HG02943 (cell line): ENCODE results near the gene ERN1.
"Not testable (repeated sequence)": the region's sequence is repeated elsewhere in the genome, so short reads cannot be mapped to it uniquely, and the experiment has no call there.

Experiments used
- ATAC-seq: cut with Tn5 transposase; IDR thresholded peaks from one replicate; pipeline ENCODE4 v1.9.1; 2021; ENCODE audit warnings: mild to moderate bottlenecking, low read depth, moderate library complexity; ENCODE audit not compliant: unreplicated experiment

The ERN1 gene

DNA sequence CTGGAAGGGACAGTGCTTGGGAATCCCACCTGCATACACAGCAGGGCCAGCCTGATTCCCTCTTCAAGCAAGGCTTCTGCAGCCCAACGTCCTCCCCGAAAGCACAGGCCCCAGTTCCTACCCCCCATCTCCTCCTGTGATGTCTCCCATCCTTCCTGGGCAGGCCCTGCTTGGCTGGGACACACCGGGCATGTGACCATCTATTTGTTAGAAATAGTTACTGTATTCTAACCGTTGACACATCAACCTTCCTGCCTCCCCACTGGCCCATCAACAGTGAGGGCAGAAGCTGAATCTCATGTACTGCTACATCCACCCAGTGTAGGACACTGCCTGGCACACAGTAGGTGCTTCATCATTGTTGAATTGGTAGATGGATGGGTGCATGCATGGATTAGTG, 121.1 kb downstream of the ERN1 start:
- ATAC-seq = no peak

DNA sequence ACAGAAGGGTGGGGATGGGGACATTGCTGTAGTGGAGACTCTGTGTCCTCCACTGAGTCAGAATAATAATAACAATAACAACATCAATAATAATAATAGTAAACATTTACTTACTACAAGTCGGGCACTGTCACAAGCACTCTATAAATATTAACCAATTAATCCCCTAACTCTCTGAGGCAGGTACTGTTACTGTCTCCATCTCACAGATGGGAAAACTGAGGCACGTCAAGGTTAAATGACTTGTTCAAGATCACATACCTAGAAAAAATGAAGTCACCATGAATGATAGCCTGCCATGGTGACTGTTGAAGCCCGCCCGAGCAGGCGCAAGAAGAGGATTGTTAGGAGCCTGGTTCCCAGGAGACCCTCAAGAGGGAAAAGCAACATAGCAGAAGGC, 121.6 kb downstream of the ERN1 start:
- ATAC-seq = no peak

GRCh38 chr17:64007838-64008282, 122.1 kb downstream of the ERN1 start:
- no peak for ATAC-seq

GRCh38 chr17:64007089-64007837, 122.7 kb downstream of the ERN1 start:
- not testable (repeated sequence) for ATAC-seq

DNA sequence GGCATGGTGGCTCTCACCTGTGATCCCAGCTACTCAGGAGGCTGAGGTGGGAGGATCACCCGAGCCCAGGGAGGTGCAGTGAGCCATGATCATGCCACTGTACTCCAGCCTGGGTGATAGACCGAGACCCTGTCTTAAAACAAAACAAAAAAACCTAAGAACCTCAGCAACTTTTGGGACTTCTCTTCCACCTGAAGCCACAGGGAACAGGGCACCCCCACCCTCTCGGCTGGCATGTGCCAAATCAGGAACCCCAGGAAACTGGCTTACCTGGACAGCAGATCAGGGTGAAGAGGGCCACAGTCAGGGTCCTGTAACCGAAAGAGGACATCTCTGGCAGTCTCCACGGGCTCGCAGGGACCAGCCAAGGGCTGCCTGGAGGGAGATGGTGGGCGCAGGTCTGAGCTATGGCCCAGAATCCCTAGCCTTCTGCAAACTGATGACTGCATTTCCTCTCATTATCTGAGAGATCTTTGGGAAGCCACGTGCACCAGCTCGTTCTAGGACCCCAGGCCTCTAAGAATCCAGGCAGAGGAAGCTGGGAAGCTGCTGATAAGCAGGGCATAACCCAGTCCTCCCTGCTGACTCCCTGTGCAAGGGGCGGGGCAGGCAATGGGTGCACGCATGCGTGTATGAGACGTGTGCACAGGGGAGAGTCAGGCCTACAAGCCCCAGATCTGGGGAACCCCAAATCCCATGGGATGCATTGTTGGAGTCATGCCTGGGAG, 123.4 kb downstream of the ERN1 start:
- ATAC-seq = no peak

DNA sequence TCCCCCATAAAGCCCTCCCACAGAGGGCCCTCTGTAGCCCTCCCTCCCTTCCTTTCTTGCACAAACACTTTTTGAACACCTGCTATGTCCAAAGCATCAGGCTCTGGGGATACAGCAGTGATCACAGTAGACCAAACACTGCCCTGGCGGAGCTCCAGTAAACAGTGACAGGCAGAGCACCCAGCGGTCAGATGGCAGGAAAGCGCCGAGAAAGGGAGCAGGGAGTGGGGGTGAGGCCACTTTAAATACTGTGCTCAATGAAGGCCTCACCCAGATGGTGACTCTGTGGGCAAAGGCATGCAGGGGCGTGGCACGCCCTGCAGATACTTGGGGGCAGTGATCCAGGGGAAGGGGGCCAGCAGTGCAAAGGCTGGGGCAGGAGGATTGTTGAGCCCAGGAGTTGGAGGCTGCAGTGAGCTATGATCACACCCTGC, 124.2 kb downstream of the ERN1 start:
- ATAC-seq = no peak

GRCh38 chr17:64004903-64005733, 124.8 kb downstream of the ERN1 start:
- no peak for ATAC-seq

- ATAC-seq = no peak
Observed at GRCh38 chr17:64004218-64004770, 125.7 kb downstream of the ERN1 start.

DNA sequence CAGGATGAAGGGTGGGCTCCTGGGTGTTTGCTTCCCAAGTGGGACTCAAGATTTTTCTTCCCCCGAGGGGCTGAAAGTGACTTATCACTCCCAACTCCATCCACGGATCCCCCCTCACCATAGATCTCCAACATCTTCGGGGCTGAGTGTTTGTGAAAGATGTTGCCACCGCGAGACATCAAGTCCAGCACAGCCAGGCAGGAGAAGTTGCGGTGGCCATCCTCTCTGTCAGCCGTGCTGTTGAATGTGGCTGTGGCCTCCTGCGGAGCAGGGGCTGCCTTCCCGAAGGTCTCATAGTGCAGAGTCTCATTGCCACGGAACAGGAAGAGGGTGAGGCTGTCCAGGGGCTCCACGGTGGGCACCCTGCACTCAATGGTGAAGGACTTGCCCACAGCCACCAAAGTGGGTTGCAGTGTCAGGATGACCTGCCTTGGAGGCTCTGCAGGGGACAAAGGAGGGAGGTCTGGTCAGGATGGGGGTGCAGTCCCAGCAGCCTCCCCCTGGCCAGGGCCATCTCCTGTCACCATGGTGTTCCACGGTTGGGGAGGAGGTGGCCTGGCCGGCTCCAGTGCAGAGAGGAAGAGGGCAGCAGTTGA, 126.3 kb downstream of the ERN1 start:
- ATAC-seq = no peak

- no peak for ATAC-seq
Observed at GRCh38 chr17:64002658-64003525, 127.1 kb downstream of the ERN1 start.

GRCh38 chr17:64001763-64002529, 128.0 kb downstream of the ERN1 start:
- ATAC-seq = no peak

DNA sequence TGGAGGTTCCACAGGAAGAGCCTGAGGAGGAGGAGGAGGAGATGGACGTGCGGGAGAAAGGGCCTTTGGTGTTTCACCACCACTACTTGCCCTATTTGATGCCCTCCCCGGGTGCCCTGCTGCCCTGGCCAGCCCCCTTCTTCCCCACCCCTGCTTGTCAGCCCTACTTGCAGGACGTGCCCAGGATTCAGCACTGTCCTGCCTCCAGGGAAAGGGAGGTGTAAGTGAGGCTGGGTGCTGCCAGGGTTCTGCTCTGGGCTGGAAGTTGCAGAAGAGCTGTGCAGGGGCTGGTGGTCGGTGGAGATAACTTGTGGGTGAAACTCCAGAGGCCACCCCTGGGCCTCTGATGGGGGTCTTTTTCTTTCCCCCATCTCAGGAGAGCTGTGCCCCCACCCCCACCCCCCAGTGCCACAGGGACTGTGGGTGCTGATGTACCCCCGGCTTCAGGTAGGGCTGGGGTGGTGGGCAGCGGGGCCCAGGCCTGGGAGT, 128.8 kb downstream of the ERN1 start:
- no peak for ATAC-seq

DNA sequence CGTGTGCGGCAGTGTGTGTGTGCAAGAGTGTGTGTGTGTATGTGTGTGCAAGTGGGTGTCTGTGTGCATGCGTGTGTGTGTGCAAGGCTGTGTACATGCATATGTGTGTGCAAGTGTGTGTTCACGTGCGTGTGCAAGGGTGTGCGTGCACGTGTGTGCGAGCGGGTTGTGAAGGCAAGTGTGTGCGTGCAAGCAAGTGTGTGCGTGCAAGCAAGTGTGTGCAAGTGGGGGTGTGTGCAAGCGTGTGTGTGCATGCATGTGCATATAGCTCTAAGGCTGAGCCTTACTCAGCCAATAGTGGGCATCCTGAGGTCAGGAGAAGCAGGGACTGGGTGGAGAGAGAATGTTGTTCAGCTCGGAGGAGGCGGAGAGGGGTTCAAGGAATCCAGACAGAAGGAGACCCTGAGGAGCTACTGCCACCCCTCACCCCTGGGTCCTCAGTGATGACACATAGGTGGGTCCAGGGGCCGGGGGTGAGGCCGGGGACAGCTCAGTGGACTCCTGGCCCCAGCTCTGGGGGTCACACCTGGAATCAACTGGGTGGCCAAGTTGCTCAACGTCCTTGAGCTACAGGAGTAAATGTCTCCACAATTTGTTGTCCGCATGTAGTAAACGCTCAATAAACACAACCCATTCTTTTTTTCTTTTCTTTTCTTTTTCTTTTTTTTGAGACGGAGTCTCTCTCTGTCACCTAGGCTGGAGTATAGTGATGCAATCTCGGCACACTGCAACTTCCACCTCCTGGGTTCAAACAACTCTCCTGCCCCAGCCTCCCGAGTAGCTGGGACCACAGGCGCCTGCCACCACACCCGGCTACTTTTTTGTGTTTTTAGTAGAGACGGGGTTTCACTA, 130.0 kb downstream of the ERN1 start:
- no peak for ATAC-seq

DNA sequence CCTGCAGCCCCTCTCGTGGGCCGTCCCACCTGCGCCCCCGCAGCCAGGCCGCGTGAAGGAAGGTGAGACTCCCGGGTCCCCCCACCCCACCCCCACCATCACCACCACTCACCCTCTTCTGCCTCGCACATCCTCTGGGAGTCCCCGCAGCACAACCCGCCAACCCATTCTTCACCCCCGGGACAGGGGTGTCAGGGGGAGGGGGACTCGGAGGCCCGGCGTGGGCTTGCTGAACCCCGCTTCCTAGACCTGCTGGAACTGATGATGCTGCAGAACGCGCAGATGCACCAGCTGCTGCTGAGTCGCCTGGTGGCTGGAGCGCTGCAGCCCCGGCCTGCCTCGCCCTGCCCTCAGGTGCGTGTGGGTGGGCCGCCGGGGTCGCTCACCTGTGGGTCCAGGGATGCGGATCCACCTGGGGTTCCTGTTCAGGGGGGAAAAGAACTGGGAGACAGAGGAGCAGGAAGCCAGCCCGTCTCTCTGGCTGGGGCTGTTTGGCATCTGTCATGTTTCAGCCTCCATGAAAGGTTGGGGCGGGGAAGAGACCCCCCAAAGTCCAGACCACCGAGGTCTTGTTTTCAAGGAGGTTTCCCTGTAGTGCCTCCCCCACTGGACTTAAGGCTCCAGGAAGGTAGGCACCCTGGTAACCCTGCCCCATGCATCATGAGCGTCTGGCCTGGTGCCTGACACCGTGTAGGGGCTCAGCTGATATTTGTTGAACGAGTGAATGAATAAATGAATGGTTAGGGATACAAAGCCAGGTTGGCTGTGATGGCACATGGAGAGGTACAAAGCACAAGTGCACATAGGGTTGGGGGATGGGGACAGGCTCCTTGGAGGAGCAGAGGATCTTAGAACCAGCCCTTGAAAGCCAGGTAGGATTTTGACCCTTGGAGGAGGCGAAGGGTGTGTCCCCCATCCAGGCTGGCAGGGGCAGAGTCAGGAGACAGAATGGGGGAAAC, 130.9 kb downstream of the ERN1 start:
- ATAC-seq = no peak

DNA sequence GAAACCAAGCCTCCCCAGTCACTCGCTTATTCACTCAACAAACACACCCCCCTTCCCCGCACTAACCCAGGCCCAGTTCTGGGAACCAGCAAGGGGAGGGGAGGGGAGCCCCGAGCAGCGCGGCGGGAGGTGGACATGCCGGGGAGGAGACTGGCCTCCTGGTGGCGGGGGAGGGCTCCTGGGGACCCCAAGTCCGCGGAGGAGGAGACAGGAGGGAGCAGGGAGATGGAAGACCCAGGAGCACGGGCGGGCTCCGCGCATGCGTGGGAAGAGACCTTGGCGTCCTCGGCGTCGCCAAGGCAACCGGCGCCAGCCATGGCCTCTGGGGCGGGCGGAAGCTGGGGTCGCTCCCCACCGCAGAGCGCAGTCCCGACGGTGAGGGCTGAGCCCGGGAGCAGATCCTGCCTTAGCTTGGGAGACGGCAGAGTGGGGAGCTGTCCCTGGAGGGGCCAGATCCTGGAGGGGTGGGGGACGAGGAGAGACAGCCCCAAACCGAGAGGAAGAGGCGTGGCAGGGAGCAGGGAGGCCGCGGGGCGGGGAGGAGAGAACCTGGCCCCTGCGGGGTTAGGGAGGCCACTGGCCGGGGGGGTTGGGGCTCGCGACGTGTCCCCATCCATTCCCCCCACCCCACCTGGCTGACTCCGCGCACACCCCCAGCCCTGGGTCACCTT, 131.8 kb downstream of the ERN1 start, which contains the start of gene PRR29:
Gene PRR29 (plus strand): TSS at position 302 of the 671 bp plus-strand sequence. CDS start 14 bp downstream, at position 316.
- ATAC-seq = no peak
